Mesenchymal stem cell (in vitro differentiated cells and primary cell): ENCODE measurements around the gene GRK4. TPM values are rescaled to one million over a fixed set of nuclear protein-coding genes. Genes with fewer than 3 reads are reported as not detected.

ENCODE experiments used
- DNase-seq: peaks from one replicate; pipeline ENCODE4 v3.0.0-alpha.2; 2013
- H2AFZ ChIP-seq: one replicate; pipeline ENCODE4 v1.6.1; 2013; ENCODE audit warnings: low read depth, mild to moderate bottlenecking, control low read depth, inconsistent platforms, low read length, moderate library complexity
- H2AK5ac ChIP-seq: 2 replicates; pipeline ENCODE4 v1.6.1; 2013; ENCODE audit warnings: low read length, moderate library complexity, mild to moderate bottlenecking, inconsistent platforms; ENCODE audit not compliant: severe bottlenecking
- H2BK120ac ChIP-seq: one replicate; pipeline ENCODE4 v1.6.1; 2013; ENCODE audit warnings: low read depth, mild to moderate bottlenecking, inconsistent platforms, low read length, moderate library complexity
- H2BK12ac ChIP-seq, 2 experiments: one replicate each; pipeline ENCODE4 v1.6.1; 2013; ENCODE audit warnings: inconsistent platforms in 2 of 2, low read length in 2 of 2, mild to moderate bottlenecking in 2 of 2, moderate library complexity in 2 of 2, control low read depth in 1 of 2
- H2BK15ac ChIP-seq: one replicate; pipeline ENCODE4 v1.6.1; 2013; ENCODE audit warnings: mild to moderate bottlenecking, low read depth, inconsistent platforms; ENCODE audit not compliant: poor library complexity, severe bottlenecking
- H2BK5ac ChIP-seq: 2 replicates; pipeline ENCODE4 v1.6.1; 2013; ENCODE audit warnings: low read depth, mild to moderate bottlenecking, low read length, control low read depth, inconsistent platforms; ENCODE audit not compliant: poor library complexity, severe bottlenecking
- H3K14ac ChIP-seq, 2 experiments: one replicate each; pipeline ENCODE4 v1.6.1; 2013; ENCODE audit warnings: inconsistent platforms in 2 of 2, low read length in 2 of 2, control low read depth in 1 of 2, mild to moderate bottlenecking in 1 of 2, moderate library complexity in 1 of 2
- H3K18ac ChIP-seq, 2 experiments: one replicate each; pipeline ENCODE4 v1.6.1; 2013; ENCODE audit warnings: inconsistent platforms in 2 of 2, low read length in 2 of 2, control low read depth in 1 of 2, low read depth in 1 of 2, mild to moderate bottlenecking in 1 of 2
- H3K23ac ChIP-seq, 2 experiments: one replicate each; pipeline ENCODE4 v1.6.1; 2013; ENCODE audit warnings: inconsistent platforms in 2 of 2, low read length in 2 of 2, mild to moderate bottlenecking in 2 of 2, moderate library complexity in 2 of 2, control low read depth in 1 of 2
- H3K27ac ChIP-seq: 2 replicates; pipeline ENCODE4 v1.5.1; 2013; ENCODE audit warnings: mild to moderate bottlenecking, moderate library complexity, low read length, control low read depth, inconsistent platforms; ENCODE audit not compliant: poor library complexity, severe bottlenecking
- H3K27me3 ChIP-seq, 2 experiments: 2 replicates each; pipeline versions ENCODE4 v1.6.1 to v1.7.0; 2013; ENCODE audit warnings: low read length in 2 of 2, mild to moderate bottlenecking in 2 of 2, moderate library complexity in 2 of 2, control low read depth in 1 of 2, inconsistent platforms in 1 of 2; ENCODE audit not compliant: control insufficient read depth in 1 of 2, insufficient read depth in 1 of 2
- H3K36me3 ChIP-seq, 2 experiments: 2 replicates each; pipeline versions ENCODE4 v1.6.1 to v1.7.0; 2013; ENCODE audit warnings: low read length in 2 of 2, control low read depth in 1 of 2, inconsistent platforms in 1 of 2, low read depth in 1 of 2, mild to moderate bottlenecking in 1 of 2; ENCODE audit not compliant: insufficient read depth in 2 of 2, control insufficient read depth in 1 of 2
- H3K4ac ChIP-seq, 2 experiments: one replicate each; pipeline ENCODE4 v1.6.1; 2013; ENCODE audit warnings: inconsistent platforms in 2 of 2, low read length in 2 of 2, mild to moderate bottlenecking in 2 of 2, moderate library complexity in 2 of 2, control low read depth in 1 of 2, low read depth in 1 of 2
- H3K4me1 ChIP-seq: 2 replicates; pipeline ENCODE4 v1.6.1; 2013; ENCODE audit warnings: low read depth, low read length, control low read depth; ENCODE audit not compliant: control insufficient read depth, insufficient read depth
- H3K4me2 ChIP-seq: 2 replicates; pipeline ENCODE4 v1.6.1; 2013; ENCODE audit warnings: low read length, mild to moderate bottlenecking, inconsistent platforms; ENCODE audit not compliant: poor library complexity, severe bottlenecking
- H3K4me3 ChIP-seq, 2 experiments: 2 replicates each; pipeline versions ENCODE4 v1.5.1 to v1.7.0; 2013; ENCODE audit warnings: low read length in 2 of 2, mild to moderate bottlenecking in 2 of 2, control low read depth in 1 of 2, low read depth in 1 of 2; ENCODE audit not compliant: insufficient read depth in 1 of 2
- H3K79me1 ChIP-seq: replicated peaks from 2 replicates; pipeline ENCODE4 v1.6.1; 2013; ENCODE audit warnings: mild to moderate bottlenecking, control low read depth, low read length, inconsistent platforms; ENCODE audit not compliant: poor library complexity, severe bottlenecking
- H3K9ac ChIP-seq: 2 replicates; pipeline ENCODE4 v1.7.0; 2013; ENCODE audit warnings: mild to moderate bottlenecking, low read length, moderate library complexity
- H3K9me3 ChIP-seq: 2 replicates; pipeline ENCODE4 v1.7.0; 2013; ENCODE audit warnings: mild to moderate bottlenecking, low read length; ENCODE audit not compliant: control insufficient read depth
- H4K8ac ChIP-seq: one replicate; pipeline ENCODE4 v1.6.1; 2013; ENCODE audit warnings: inconsistent platforms, mild to moderate bottlenecking, low read length, moderate library complexity
- H4K91ac ChIP-seq: one replicate; pipeline ENCODE4 v1.6.1; 2013; ENCODE audit warnings: mild to moderate bottlenecking, low read length, inconsistent platforms
- WGBS: methylation state at CpG from one replicate; pipeline ENCODE4 v1.1.7; 2013; ENCODE audit warnings: mixed read lengths; 5-methylcytosine and 5-hydroxymethylcytosine counted together
- polyA plus RNA-seq, 2 experiments: library from polyadenylated mRNA; stranded (reverse); fragments of 200-250 nt; gene quantifications; one replicate each; pipeline ENCODE4 v1.2.3, GENCODE V29; 2013

The GRK4 gene
- 3.6 TPM for polyA plus RNA-seq (2013, experiment 1 of 2)
- 3.7 TPM for polyA plus RNA-seq (2013, experiment 2 of 2)

DNA sequence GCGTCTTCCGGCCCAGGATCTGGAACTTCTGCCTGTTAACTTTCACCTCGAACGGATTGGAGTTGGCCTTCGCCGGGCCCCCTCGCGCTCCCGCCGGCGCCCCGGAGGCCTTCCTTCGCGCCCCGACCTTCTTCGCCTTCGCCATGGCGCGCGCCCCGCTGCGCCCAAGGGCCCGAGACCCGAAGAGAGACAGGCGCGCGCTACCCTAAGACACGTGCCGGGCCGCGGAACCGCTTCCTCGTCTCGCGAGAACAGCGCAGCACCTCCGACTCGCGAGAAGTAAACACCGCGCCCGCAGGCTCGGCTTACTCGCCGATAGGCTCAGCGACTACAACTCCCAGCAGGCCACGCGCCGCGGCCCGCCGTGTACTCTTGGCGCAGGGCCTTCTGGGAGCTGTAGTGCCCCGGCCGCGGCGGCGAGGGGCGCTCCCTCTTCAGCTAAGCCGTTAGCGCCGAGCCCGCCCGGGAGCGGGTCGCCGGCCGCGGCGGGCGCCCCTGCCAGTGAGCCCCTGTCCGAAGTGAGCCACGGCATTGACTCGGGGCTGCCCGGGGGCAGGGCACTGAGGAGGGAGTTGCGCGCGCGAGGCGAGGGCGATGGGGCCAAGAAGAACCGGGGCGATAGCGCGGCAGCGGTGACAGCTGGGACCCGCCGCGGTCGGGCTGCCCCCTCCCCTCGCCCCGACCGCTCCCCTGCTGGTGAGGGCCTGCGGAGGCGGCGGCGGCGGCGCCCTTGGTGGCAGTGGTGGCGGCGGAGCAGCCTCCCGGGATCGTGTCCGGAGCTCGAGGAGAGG is at the start of gene GRK4, which contains the start of gene NOP14:
Gene GRK4 (plus strand): TSS at position 397 of the 791 bp plus-strand sequence. CDS start 500 bp downstream, outside the sequence.
Gene NOP14 (minus strand): TSS at position 232 of the 791 bp plus-strand sequence. CDS start 87 bp downstream, at position 145.
- H3K14ac ChIP-seq = peak within 1 kb of the TSS; percentile 29 to 98
- peak within 1 kb of the TSS; percentile 85 to 97 for H3K18ac ChIP-seq
- H3K4ac ChIP-seq = peak within 1 kb of the TSS; percentile 65 to 86
- H3K36me3 ChIP-seq = peaks cover 3 to 9% of the 10 kb centered on the region in 2 experiments
- peak within 1 kb of the TSS; percentile 88 to 91 for H3K4me3 ChIP-seq
- peaks cover 14% of the 10 kb centered on the region for H3K4me1 ChIP-seq
- peak within 1 kb of the TSS; percentile 77 for H4K91ac ChIP-seq
- DNase-seq = peak; percentile 98
- H2BK15ac ChIP-seq = peak within 1 kb of the TSS; percentile 85
- no peaks in the 10 kb centered on the region for H3K9me3 ChIP-seq
- under 1% methylated on average over 82 of the region's 105 CpGs for WGBS
- H3K27ac ChIP-seq = peak within 1 kb of the TSS; percentile 75
- H3K23ac ChIP-seq = peak within 1 kb of the TSS in 1 of 2 experiments; percentile 79
- H3K27me3 ChIP-seq = no peaks in the 10 kb centered on the region
- peak within 1 kb of the TSS; percentile 97 for H3K9ac ChIP-seq
- peak within 1 kb of the TSS in 1 of 2 experiments; percentile 83 for H2BK12ac ChIP-seq
- H3K79me1 ChIP-seq = peaks cover 5% of the 10 kb centered on the region
- peak within 1 kb of the TSS; percentile 99 for H2AFZ ChIP-seq
- H4K8ac ChIP-seq = peak within 1 kb of the TSS; percentile 96
- H3K4me2 ChIP-seq = peak within 1 kb of the TSS; percentile 94
- H2BK5ac ChIP-seq = peak within 1 kb of the TSS; percentile 84
- H2BK120ac ChIP-seq = no peak within 1 kb of the TSS
- H2AK5ac ChIP-seq = no peak within 1 kb of the TSS

DNA sequence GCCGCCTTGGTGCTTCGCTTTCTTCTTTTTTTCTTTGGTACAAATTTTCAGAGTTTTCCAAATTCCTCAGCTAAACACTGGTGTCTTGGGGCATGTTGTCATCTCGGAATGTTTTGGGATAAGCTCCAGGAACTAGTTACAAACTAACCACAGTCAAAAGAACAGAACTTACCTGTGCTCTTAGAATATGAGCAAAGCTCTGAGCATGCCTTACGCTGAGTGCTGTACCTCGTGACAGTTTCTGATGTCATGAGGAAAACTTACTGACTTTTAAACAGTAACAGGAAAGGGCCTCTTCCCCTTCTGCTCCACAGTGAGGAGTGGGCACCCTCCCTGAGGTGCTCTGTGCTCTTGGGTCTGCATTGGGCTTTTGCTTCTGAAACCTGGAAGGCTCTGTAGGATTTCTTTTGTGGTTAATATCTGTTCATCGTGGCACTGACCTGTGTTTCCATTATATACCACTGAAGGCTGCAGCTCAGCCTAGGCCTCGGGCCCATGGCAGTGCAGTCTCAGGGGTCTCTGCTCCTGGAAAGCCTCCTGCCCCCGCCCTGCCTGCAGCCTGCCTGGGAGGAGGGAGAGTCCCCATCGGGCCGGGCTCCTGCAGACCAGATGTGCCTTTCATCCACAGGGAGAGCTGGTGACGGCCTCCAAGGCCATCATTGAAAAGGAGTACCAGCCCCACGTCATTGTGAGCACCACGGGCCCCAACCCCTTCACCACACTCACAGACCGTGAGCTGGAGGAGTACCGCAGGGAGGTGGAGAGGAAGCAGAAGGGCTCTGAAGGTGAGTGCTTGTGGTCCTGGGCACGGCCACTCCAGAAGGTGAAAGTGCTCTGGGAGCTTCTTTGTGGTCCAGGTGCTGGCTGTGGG is 48.9 kb upstream of the GRK4 start:
- Histone ChIP-seq H3K4me3 (no peak overlapping the region), H3K36me3 (peaks cover 65 to 70% of the 10 kb centered on the region in 2 experiments), H3K23ac (no peak overlapping the region), H2AK5ac (no peak overlapping the region), H3K4me2 (no peak overlapping the region), H4K8ac (no peak overlapping the region), H3K4me1 (peaks cover 4% of the 10 kb centered on the region), H3K18ac (no peak overlapping the region), H2BK5ac (no peak overlapping the region), H2BK15ac (no peak overlapping the region), H3K27ac (no peak overlapping the region), H3K79me1 (peaks cover 39% of the 10 kb centered on the region), H4K91ac (no peak overlapping the region), H3K27me3 (no peaks in the 10 kb centered on the region), H3K4ac (no peak overlapping the region), H3K9ac (no peak overlapping the region), H3K14ac (no peak overlapping the region), H3K9me3 (no peaks in the 10 kb centered on the region), H2BK12ac (no peak overlapping the region), H2BK120ac (no peak overlapping the region), H2AFZ (no peak overlapping the region)
- WGBS = 98% methylated on average over 12 of the region's 16 CpGs
- DNase-seq = no peak

DNA sequence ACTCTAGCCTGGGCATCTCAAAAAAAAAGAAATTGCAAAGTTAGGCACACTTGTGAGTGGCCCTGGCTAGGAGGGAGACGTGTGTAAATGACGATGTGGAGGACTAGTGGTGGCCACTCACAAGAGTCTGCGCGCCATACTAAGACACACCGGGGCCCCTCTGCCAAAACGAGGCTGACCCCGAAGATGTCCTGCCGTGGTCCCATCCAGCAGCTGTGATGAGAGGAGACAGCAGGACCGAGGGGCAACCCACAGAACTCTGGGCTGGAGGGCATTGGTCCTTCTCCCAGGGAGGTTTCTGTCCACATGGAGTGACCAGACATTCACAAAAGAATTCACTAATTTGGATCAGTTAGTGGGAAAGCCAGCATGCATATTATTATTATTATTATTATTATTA is 47.6 kb upstream of the GRK4 start:
- Histone ChIP-seq H3K27me3 (no peaks in the 10 kb centered on the region), H4K8ac (no peak overlapping the region), H3K4ac (no peak overlapping the region), H3K4me3 (peak overlapping the region in 1 of 2 experiments; percentile 24), H3K4me1 (peaks cover 4% of the 10 kb centered on the region), H2BK120ac (no peak overlapping the region), H2AFZ (no peak overlapping the region), H2BK12ac (no peak overlapping the region), H3K9ac (no peak overlapping the region), H3K79me1 (peaks cover 32% of the 10 kb centered on the region), H3K36me3 (peaks cover 57 to 58% of the 10 kb centered on the region in 2 experiments), H3K27ac (no peak overlapping the region), H2AK5ac (no peak overlapping the region), H3K23ac (no peak overlapping the region), H3K18ac (no peak overlapping the region), H3K9me3 (no peaks in the 10 kb centered on the region), H3K14ac (no peak overlapping the region), H2BK15ac (no peak overlapping the region), H2BK5ac (no peak overlapping the region), H4K91ac (no peak overlapping the region), H3K4me2 (no peak overlapping the region)
- DNase-seq = no peak
- 85% methylated on average over 9 of the region's 9 CpGs for WGBS
